Ishikawa (cell line): ENCODE data around the gene HAGHL.

Experiments used
- CEBPB ChIP-seq: IDR thresholded peaks from 2 replicates; pipeline ENCODE4 v1.6.1; 2012
- CREB1 ChIP-seq: IDR thresholded peaks from 2 replicates; pipeline ENCODE4 v1.6.1; 2012; ENCODE audit warnings: low read depth
- EGR1 ChIP-seq: IDR thresholded peaks from 2 replicates; pipeline ENCODE4 v1.6.1; 2012
- EP300 ChIP-seq: IDR thresholded peaks from 2 replicates; pipeline ENCODE4 v1.6.1; 2012; ENCODE audit warnings: borderline replicate concordance
- NFIC ChIP-seq: IDR thresholded peaks from 2 replicates; pipeline ENCODE4 v1.6.1; 2012
- RAD21 ChIP-seq: IDR thresholded peaks from 2 replicates; pipeline ENCODE4 v1.6.1; 2012; ENCODE audit warnings: low read depth
- REST ChIP-seq: IDR thresholded peaks from 2 replicates; pipeline ENCODE4 v1.6.1; 2012; ENCODE audit warnings: low read depth, mild to moderate bottlenecking
- TAF1 ChIP-seq: IDR thresholded peaks from 2 replicates; pipeline ENCODE4 v1.6.1; 2012; ENCODE audit warnings: low read depth, mild to moderate bottlenecking
- TCF12 ChIP-seq: IDR thresholded peaks from 2 replicates; pipeline ENCODE4 v1.6.1; 2012; ENCODE audit warnings: low read depth
- TEAD4 ChIP-seq: IDR thresholded peaks from 2 replicates; pipeline ENCODE4 v1.6.1; 2012
- YY1 ChIP-seq: IDR thresholded peaks from 2 replicates; pipeline ENCODE4 v1.6.1; 2012; ENCODE audit warnings: low read depth
- ZBTB7A ChIP-seq: IDR thresholded peaks from 2 replicates; pipeline ENCODE4 v1.6.1; 2012; ENCODE audit warnings: low read depth
- TF ChIP-seq, protein P1 (sequence below): IDR thresholded peaks from 2 replicates; pipeline ENCODE4 v1.6.1; 2012
- TF ChIP-seq, protein P2 (sequence below): IDR thresholded peaks from 2 replicates; pipeline ENCODE4 v1.6.1; 2012

DNA sequence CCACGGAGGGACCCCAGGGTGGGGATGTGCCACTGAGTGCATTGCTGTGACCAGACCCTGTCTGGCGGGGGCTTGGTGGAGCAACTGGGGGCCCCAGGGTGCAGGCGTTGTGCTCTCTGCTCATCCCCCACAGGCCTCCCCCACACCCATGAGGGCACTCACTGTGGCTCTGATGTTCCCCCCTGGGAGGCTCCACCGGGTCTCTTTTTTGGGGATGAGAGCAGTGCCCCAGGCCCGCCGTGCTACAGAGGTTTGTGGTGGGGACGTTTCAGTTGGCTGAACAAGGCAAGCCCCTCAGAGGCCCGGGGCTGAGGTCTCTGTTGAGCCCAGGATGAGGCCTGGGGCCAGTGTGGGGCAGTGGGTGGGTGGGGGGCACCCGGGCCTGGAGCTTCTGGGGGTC is 3.2 kb upstream of the HAGHL start:
- TF ChIP-seq YY1: no peak
- TF ChIP-seq RAD21: no peak
- TF ChIP-seq, protein P1, sequence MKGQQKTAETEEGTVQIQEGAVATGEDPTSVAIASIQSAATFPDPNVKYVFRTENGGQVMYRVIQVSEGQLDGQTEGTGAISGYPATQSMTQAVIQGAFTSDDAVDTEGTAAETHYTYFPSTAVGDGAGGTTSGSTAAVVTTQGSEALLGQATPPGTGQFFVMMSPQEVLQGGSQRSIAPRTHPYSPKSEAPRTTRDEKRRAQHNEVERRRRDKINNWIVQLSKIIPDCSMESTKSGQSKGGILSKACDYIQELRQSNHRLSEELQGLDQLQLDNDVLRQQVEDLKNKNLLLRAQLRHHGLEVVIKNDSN: no peak
- no peak for TF ChIP-seq TCF12
- no peak for TF ChIP-seq TAF1
- no peak for TF ChIP-seq TEAD4
- TF ChIP-seq ZBTB7A: no peak
- TF ChIP-seq EGR1: no peak
- no peak for TF ChIP-seq REST
- TF ChIP-seq EP300: no peak
- TF ChIP-seq NFIC: no peak
- TF ChIP-seq CEBPB: no peak
- no peak for TF ChIP-seq CREB1
- TF ChIP-seq, protein P2, sequence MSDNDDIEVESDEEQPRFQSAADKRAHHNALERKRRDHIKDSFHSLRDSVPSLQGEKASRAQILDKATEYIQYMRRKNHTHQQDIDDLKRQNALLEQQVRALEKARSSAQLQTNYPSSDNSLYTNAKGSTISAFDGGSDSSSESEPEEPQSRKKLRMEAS: no peak
